CD4-positive, alpha-beta T cell treated with Interleukin-15 for 4 hours (primary cell): ENCODE results near the gene PLEKHA5.
"Not testable (repeated sequence)": the region's sequence is repeated elsewhere in the genome, so short reads cannot be mapped to it uniquely, and the experiment has no call there.

Experiments used
- DNase-seq: peaks from one replicate; pipeline ENCODE4 v3.0.0-alpha.2; 2020; ENCODE audit warnings: low spot score

PLEKHA5 gene

GRCh38 chr12:19410629-19411185, 281.2 kb downstream of the PLEKHA5 start:
- no peak for DNase-seq

- no peak for DNase-seq
These were observed 282.0 kb downstream of the PLEKHA5 start for GRCh38 chr12:19411234-19412204.

GRCh38 chr12:19412844-19413243, 283.3 kb downstream of the PLEKHA5 start:
- DNase-seq = no peak

GRCh38 chr12:19413582-19413981, 284.0 kb downstream of the PLEKHA5 start:
- DNase-seq = not testable (repeated sequence)

GRCh38 chr12:19415563-19415962, 286.0 kb downstream of the PLEKHA5 start:
- DNase-seq = no peak

GRCh38 chr12:19419086-19419485, 289.6 kb downstream of the PLEKHA5 start:
- no peak for DNase-seq

GRCh38 chr12:19421503-19422282, 292.2 kb downstream of the PLEKHA5 start:
- no peak for DNase-seq

GRCh38 chr12:19423166-19423930, 293.8 kb downstream of the PLEKHA5 start:
- DNase-seq = no peak
